Esophagus muscularis mucosa (tissue), 4 donors: ENCODE measurements around the gene MSRB1. TPM values are rescaled to one million over a fixed set of nuclear protein-coding genes. Genes with fewer than 3 reads are reported as not detected.

Source experiments
- DNase-seq: peaks from one replicate; pipeline ENCODE4 v3.0.0-alpha.2; 2017; ENCODE audit errors: extremely low spot score
- H3K27ac ChIP-seq, 4 donors: fragments of 200-600 bp; sonication (generic); replicated peaks in 1 of 4; 1 replicate in 3 of 4; 2 replicates in 1 of 4; pipeline ENCODE4 v1.5.1; 2016 to 2019; ENCODE audit warnings: mild to moderate bottlenecking in 1 of 4
- H3K27me3 ChIP-seq, 4 donors: fragments of 200-600 bp; sonication (generic); one replicate each; pipeline versions ENCODE4 v1.5.1 to v1.6.0; 2016 to 2019
- H3K36me3 ChIP-seq, 4 donors: fragments of 200-600 bp; sonication (generic); one replicate each; pipeline ENCODE4 v1.5.1; 2016 to 2019
- H3K4me1 ChIP-seq, 4 donors: fragments of 200-600 bp; sonication (generic); one replicate each; pipeline ENCODE4 v1.5.1; 2016 to 2019
- H3K4me3 ChIP-seq, 4 donors: fragments of 200-600 bp; sonication (generic); 1 replicate in 2 of 4; 2 replicates in 2 of 4; pipeline ENCODE4 v1.5.1; 2016 to 2019; ENCODE audit warnings: mild to moderate bottlenecking in 4 of 4, moderate library complexity in 1 of 4
- H3K9me3 ChIP-seq, 4 donors: fragments of 200-600 bp; sonication (generic); 1 replicate in 3 of 4; 2 replicates in 1 of 4; pipeline ENCODE4 v1.5.1; 2016 to 2019
- EP300 ChIP-seq: sonication (generic); formaldehyde crosslinking; IDR thresholded peaks from one replicate; pipeline ENCODE4 v1.6.1; 2017; ENCODE audit warnings: antibody characterized with exemption
- POLR2A ChIP-seq: fragments of 450-650 bp; IDR thresholded peaks from one replicate; pipeline ENCODE4 v1.6.1; 2017; ENCODE audit warnings: antibody characterized with exemption, moderate library complexity, mild to moderate bottlenecking, low read depth
- POLR2AphosphoS5 ChIP-seq, 2 donors: sonication (generic); formaldehyde crosslinking; IDR thresholded peaks; one replicate each; pipeline ENCODE4 v1.6.1; 2017; ENCODE audit warnings: antibody characterized with exemption in 2 of 2
- WGBS: methylation state at CpG from one replicate; pipeline ENCODE4 v1.1.5; 2018; 5-methylcytosine and 5-hydroxymethylcytosine counted together
- intact Hi-C: fragments of 100-400 bp; cut with DNase I; formaldehyde crosslinking; loops from one replicate; pipeline ENCODE4 v1.15.1; 2023
- total RNA-seq, 4 donors: library from RNA; depleted of rRNA; stranded (reverse); fragments of >200 nt; gene quantifications; one replicate each; pipeline versions ENCODE4 v1.1.0 to v1.2.1, GENCODE V29; 2016
- TF ChIP-seq, protein P1 (sequence below), 3 experiments: fragments of 200-600 bp in 2 of 3; fragments of 450-650 bp in 1 of 3; sonication (generic) in 2 of 3; IDR thresholded peaks; one replicate each; pipeline ENCODE4 v1.5.1; 2017 to 2019; ENCODE audit warnings: antibody characterized with exemption in 3 of 3, mild to moderate bottlenecking in 2 of 3, moderate library complexity in 1 of 3

Gene MSRB1
- total RNA-seq, 4 donors from 2014 or later = 46.0 to 78.7 (median 53.1) TPM

- Histone ChIP-seq H3K36me3 (peaks cover 38 to 49% (median 43%) of the 10 kb centered on the region in 4 donors), H3K4me3 (no peak overlapping the region), H3K4me1 (peaks cover 12 to 31% (median 28%) of the 10 kb centered on the region in 4 donors), H3K9me3 (no peaks in the 10 kb centered on the region), H3K27ac (no peak overlapping the region), H3K27me3 (no peaks in the 10 kb centered on the region)
- TF ChIP-seq, protein P1, sequence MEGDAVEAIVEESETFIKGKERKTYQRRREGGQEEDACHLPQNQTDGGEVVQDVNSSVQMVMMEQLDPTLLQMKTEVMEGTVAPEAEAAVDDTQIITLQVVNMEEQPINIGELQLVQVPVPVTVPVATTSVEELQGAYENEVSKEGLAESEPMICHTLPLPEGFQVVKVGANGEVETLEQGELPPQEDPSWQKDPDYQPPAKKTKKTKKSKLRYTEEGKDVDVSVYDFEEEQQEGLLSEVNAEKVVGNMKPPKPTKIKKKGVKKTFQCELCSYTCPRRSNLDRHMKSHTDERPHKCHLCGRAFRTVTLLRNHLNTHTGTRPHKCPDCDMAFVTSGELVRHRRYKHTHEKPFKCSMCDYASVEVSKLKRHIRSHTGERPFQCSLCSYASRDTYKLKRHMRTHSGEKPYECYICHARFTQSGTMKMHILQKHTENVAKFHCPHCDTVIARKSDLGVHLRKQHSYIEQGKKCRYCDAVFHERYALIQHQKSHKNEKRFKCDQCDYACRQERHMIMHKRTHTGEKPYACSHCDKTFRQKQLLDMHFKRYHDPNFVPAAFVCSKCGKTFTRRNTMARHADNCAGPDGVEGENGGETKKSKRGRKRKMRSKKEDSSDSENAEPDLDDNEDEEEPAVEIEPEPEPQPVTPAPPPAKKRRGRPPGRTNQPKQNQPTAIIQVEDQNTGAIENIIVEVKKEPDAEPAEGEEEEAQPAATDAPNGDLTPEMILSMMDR (IDR thresholded peaks at IDR 0.05) = no peak
- TF ChIP-seq EP300 = no peak
- TF ChIP-seq POLR2A = no peak
- TF ChIP-seq POLR2AphosphoS5 (IDR thresholded peaks at IDR 0.05) = no peak
- 91% methylated on average over 17 of the region's 17 CpGs for WGBS
- no peak for DNase-seq
- intact Hi-C loops = no loop called here
Observed at GRCh38 chr16:1938910-1939309, 4.1 kb downstream of the MSRB1 start.

DNA sequence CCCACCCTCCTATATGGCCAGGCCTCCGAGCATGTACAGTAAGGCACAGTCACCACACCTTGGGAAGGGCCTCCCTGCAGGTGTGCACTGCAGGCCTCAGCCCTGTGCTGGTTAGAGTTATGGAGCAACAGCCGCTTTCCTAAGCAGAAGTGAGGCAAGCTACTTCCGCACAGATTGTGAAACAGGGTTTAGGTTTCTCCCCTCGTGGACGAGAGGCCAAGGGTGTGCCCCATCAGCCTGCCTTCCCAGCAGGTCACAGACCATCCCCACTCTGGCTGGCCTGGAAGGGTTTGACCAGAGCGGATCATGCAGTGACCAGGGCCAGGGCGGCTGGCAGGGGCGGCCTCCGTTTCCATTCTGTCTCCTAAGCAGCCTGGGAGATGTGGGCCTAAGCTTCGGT is 4.7 kb downstream of the MSRB1 start:
- WGBS = 67% methylated on average over 10 of the region's 10 CpGs
- Histone ChIP-seq H3K27me3 (peaks cover 0 to 1% (median 0%) of the 10 kb centered on the region in 4 donors), H3K4me1 (peaks cover 12 to 25% (median 22%) of the 10 kb centered on the region in 4 donors), H3K9me3 (no peaks in the 10 kb centered on the region), H3K27ac (no peak overlapping the region), H3K4me3 (no peak overlapping the region), H3K36me3 (peaks cover 38 to 49% (median 43%) of the 10 kb centered on the region in 4 donors)
- intact Hi-C loops = no loop called here
- DNase-seq = no peak
- TF ChIP-seq, protein P1 (IDR thresholded peaks at IDR 0.05) = no peak
- TF ChIP-seq POLR2AphosphoS5 (IDR thresholded peaks at IDR 0.05) = no peak
- no peak for TF ChIP-seq POLR2A
- TF ChIP-seq EP300 = no peak

- DNase-seq = no peak
- intact Hi-C loops = no loop called here
Observed at GRCh38 chr16:1936945-1937479, 6.0 kb downstream of the MSRB1 start.

DNA sequence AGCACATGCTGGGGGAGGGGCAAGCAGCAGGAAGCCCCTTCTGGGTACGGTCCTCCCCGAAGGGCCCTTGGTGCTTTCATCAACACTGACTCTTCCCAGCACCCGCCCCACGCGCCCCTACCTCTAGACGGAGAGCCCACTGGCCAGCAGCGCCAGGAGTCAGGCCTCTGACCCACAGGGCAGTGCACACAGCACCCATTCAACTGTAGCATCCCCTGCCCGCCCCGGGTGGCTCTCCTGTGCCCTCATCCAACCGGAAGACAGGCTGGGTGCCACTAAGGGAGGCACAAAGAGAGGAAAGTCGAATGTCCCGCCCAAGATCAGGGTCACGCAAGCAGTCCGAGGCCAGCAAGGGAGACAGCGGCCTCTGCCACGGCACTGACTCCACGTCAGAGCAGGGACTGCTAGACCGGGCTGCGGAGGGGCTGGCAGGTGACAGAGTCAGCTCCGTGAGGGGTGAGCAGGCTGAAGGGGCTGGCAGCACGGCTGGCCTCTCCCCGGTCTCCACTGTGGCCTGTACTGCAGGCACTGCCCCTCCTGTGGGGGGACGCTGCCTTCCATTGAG is 9.8 kb downstream of the MSRB1 start:
- no peak overlapping the region for H3K4me3 ChIP-seq
- no peak overlapping the region for H3K27ac ChIP-seq
- intact Hi-C loops = no loop called here
- no peaks in the 10 kb centered on the region for H3K9me3 ChIP-seq
- H3K36me3 ChIP-seq = peaks cover 8 to 17% (median 15%) of the 10 kb centered on the region in 4 donors
- peaks cover 7 to 19% (median 12%) of the 10 kb centered on the region in 4 donors for H3K4me1 ChIP-seq
- peaks cover 0 to 17% (median 0%) of the 10 kb centered on the region in 4 donors for H3K27me3 ChIP-seq
- TF ChIP-seq, protein P1 (IDR thresholded peaks at IDR 0.05) = no peak
- TF ChIP-seq POLR2A (no peak), POLR2AphosphoS5 (IDR thresholded peaks at IDR 0.05) (no peak), EP300 (no peak)
- 65% methylated on average over 16 of the region's 23 CpGs for WGBS
- DNase-seq = no peak

More at GRCh38 chr16:1936945-1937479, 6.0 kb downstream of the MSRB1 start:
- Histone ChIP-seq H3K36me3 (peaks cover 38 to 49% (median 43%) of the 10 kb centered on the region in 4 donors), H3K27ac (no peak overlapping the region), H3K4me3 (no peak overlapping the region), H3K27me3 (peaks cover 0 to 14% (median 0%) of the 10 kb centered on the region in 4 donors), H3K9me3 (no peaks in the 10 kb centered on the region), H3K4me1 (peaks cover 7 to 17% (median 15%) of the 10 kb centered on the region in 4 donors)
- TF ChIP-seq EP300 = no peak
- TF ChIP-seq, protein P1 (IDR thresholded peaks at IDR 0.05) = no peak
- no peak for TF ChIP-seq POLR2AphosphoS5 (IDR thresholded peaks at IDR 0.05)
- no peak for TF ChIP-seq POLR2A
- 92% methylated on average over 11 of the region's 11 CpGs for WGBS
